SU-DHL-6 (cell line): Measurements from ENCODE around the gene GRIN2A.

ENCODE experiments used
- H2AFZ ChIP-seq: fragments of 200-600 bp; sonication (generic); 2 replicates; pipeline ENCODE4 v1.6.1; 2014; ENCODE audit warnings: low read depth, mild to moderate bottlenecking, moderate library complexity, mixed read lengths, antibody characterized with exemption, low read length; ENCODE audit not compliant: severe bottlenecking
- H3F3A ChIP-seq: fragments of 200-600 bp; shearing (Covaris generic); 2 replicates; pipeline ENCODE4 v1.6.0; 2016; ENCODE audit warnings: antibody characterized with exemption, mild to moderate bottlenecking; ENCODE audit not compliant: insufficient read depth
- H3K27ac ChIP-seq: fragments of 200-600 bp; sonication (generic); 2 replicates; pipeline ENCODE4 v1.5.1; 2016; ENCODE audit warnings: low read depth, mild to moderate bottlenecking, low read length, moderate library complexity, mixed read lengths
- H3K27me3 ChIP-seq: fragments of 200-600 bp; sonication (generic), shearing (Covaris generic); 2 replicates; pipeline ENCODE4 v1.6.0; 2014; ENCODE audit warnings: mild to moderate bottlenecking, low read length
- H3K36me3 ChIP-seq: fragments of 200-600 bp; sonication (generic); 2 replicates; pipeline ENCODE4 v1.6.1; 2014; ENCODE audit warnings: mild to moderate bottlenecking, low read length, mixed read lengths
- H3K4me2 ChIP-seq: fragments of 300-600, 200-600 bp; shearing (Covaris generic), sonication (generic); 2 replicates; pipeline ENCODE4 v1.6.0; 2014; ENCODE audit warnings: low read length, low read depth, mild to moderate bottlenecking; ENCODE audit not compliant: poor library complexity, severe bottlenecking
- H3K4me3 ChIP-seq: fragments of 200-600 bp; sonication (generic); 2 replicates; pipeline ENCODE4 v1.5.1; 2014; ENCODE audit warnings: antibody characterized with exemption, low read length, mild to moderate bottlenecking, mixed read lengths; ENCODE audit not compliant: insufficient read depth, poor library complexity, severe bottlenecking
- H3K79me2 ChIP-seq: fragments of 200-600 bp; sonication (generic); 2 replicates; pipeline ENCODE4 v1.6.1; 2014; ENCODE audit warnings: mild to moderate bottlenecking, low read length, moderate library complexity; ENCODE audit not compliant: insufficient read depth
- H3K9ac ChIP-seq: fragments of 200-600 bp; sonication (generic); 2 replicates; pipeline ENCODE4 v1.7.0; 2014; ENCODE audit warnings: mild to moderate bottlenecking, low read length
- H3K9me2 ChIP-seq: fragments of 200-600 bp; sonication (generic); replicated peaks from 2 replicates; pipeline ENCODE4 v1.6.1; 2014; ENCODE audit warnings: low read length; ENCODE audit not compliant: insufficient read depth
- H3K9me3 ChIP-seq: fragments of 200-600 bp; sonication (generic); 2 replicates; pipeline ENCODE4 v1.6.1; 2014; ENCODE audit warnings: low read length, mixed read lengths; ENCODE audit not compliant: insufficient read depth
- H4K20me1 ChIP-seq: fragments of 200-600 bp; sonication (generic); 2 replicates; pipeline ENCODE4 v1.6.1; 2014; ENCODE audit warnings: low read depth, mild to moderate bottlenecking, antibody characterized with exemption, low read length, moderate library complexity, mixed read lengths
- EZH2phosphoT487 ChIP-seq: fragments of 200-600 bp; sonication (generic), shearing (Covaris generic); conservative IDR thresholded peaks from 2 replicates; pipeline ENCODE4 v1.6.1; 2018; ENCODE audit warnings: mild to moderate bottlenecking, antibody characterized with exemption, low read length, moderate library complexity, mixed read lengths
- TF ChIP-seq, protein P1 (sequence below): fragments of 200-600 bp; sonication (generic); IDR thresholded peaks from one replicate; pipeline ENCODE4 v1.5.1; 2017; ENCODE audit warnings: antibody characterized with exemption, mild to moderate bottlenecking, low read length, moderate library complexity; ENCODE audit not compliant: insufficient read depth, poor library complexity, severe bottlenecking

Gene GRIN2A

DNA sequence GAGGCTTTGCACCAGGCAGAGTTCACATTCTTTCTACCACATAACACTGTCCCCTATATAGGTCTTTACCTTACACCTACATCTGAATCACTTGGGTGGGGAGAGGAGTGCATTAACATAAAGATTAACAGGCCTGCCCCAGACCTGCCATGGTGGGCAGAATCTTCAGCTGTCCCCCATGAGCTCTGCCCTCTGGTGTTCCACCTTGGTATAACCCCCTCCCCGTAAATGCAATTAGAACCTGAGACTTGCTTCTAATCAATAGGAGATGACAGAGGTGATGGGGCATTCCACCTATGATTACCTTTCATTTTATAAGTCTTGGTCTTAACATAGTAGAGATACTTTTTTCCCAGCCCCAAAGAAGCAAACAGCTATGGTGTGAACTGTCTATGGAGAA lies 20.4 kb upstream of the GRIN2A start:
- Histone ChIP-seq H3K4me2 (no peak overlapping the region), H4K20me1 (no peaks in the 10 kb centered on the region), H3K36me3 (no peaks in the 10 kb centered on the region), H3K27ac (no peak overlapping the region), H3K4me3 (no peak overlapping the region), H3K9me3 (no peaks in the 10 kb centered on the region), H3K9me2 (no peaks in the 10 kb centered on the region), H2AFZ (no peak overlapping the region), H3F3A (no peaks in the 10 kb centered on the region), H3K27me3 (no peaks in the 10 kb centered on the region), H3K79me2 (no peaks in the 10 kb centered on the region), H3K9ac (no peak overlapping the region)
- TF ChIP-seq, protein P1, sequence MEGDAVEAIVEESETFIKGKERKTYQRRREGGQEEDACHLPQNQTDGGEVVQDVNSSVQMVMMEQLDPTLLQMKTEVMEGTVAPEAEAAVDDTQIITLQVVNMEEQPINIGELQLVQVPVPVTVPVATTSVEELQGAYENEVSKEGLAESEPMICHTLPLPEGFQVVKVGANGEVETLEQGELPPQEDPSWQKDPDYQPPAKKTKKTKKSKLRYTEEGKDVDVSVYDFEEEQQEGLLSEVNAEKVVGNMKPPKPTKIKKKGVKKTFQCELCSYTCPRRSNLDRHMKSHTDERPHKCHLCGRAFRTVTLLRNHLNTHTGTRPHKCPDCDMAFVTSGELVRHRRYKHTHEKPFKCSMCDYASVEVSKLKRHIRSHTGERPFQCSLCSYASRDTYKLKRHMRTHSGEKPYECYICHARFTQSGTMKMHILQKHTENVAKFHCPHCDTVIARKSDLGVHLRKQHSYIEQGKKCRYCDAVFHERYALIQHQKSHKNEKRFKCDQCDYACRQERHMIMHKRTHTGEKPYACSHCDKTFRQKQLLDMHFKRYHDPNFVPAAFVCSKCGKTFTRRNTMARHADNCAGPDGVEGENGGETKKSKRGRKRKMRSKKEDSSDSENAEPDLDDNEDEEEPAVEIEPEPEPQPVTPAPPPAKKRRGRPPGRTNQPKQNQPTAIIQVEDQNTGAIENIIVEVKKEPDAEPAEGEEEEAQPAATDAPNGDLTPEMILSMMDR, result no peak
- TF ChIP-seq EZH2phosphoT487, result no peak

DNA sequence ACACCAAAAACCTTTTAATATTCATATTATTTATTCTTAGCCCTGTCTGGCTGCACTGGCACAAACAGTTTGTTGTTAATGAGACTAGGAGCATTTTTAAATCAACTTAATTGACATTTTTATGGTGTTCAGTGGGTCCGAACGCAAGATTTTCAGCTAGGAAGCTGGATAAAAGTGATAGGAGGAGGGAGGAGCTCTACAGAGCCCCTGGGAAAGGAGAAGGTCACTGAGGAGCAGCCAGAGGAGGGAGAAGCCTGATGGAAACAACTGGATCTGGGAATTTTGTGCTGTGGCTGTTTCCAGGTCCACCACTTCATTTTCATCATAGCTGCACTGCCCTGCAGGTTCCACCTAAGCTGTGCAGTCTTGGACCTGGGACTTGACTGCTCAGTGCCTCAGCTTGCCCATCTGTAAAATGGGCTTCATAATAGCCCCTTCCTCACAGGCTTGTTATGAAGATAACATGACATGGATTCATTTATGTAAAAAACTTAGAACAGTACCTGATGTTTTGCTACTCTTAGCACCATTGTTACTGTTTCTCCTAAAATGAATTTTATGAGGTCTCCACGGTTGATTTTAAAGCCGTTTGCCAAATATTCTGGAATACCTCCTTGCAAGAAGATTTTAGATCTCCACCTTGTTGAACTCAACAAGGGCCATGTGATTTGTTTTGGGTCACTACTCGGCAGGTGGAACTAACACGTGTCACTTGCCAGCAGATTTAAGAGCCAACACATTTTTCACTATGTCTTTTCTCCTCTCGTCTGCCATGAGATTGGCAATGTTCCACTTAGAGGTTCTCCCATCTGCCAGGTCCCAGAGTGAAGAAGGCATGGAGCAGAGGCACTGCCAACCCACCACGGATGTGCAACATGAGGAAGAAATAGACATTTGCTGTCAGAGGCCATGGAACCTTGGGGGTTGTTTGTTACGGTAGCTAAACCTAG lies 18.7 kb upstream of the GRIN2A start:
- H3K79me2 ChIP-seq, result no peaks in the 10 kb centered on the region
- no peaks in the 10 kb centered on the region for H3F3A ChIP-seq
- no peaks in the 10 kb centered on the region for H3K36me3 ChIP-seq
- no peak overlapping the region for H3K4me2 ChIP-seq
- H3K9ac ChIP-seq, result no peak overlapping the region
- no peaks in the 10 kb centered on the region for H3K9me2 ChIP-seq
- H4K20me1 ChIP-seq, result no peaks in the 10 kb centered on the region
- no peak for TF ChIP-seq EZH2phosphoT487
- TF ChIP-seq, protein P1, result no peak
- H3K4me3 ChIP-seq, result no peak overlapping the region
- H2AFZ ChIP-seq, result no peak overlapping the region
- H3K27ac ChIP-seq, result no peak overlapping the region
- no peaks in the 10 kb centered on the region for H3K9me3 ChIP-seq
- H3K27me3 ChIP-seq, result no peaks in the 10 kb centered on the region

DNA sequence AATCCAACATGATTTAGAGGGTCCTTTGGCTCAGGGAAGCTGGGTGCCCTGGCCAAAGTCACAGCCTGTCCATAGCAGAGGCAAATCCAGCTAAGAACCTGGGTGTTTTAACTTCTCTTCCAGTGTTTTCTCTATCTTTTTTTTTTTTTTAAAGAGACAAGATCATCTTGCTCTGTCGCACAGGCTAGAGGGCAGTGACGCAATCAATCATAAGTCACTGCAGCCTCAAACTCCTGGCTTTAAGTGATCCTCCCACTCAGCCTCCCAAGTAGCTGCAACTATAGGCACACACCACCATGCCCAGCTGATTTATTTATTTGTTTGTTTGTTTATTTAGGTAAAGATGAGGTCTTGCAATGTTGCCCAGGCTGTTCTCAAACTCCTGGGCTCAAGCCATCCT lies 14.8 kb upstream of the GRIN2A start:
- H3K36me3 ChIP-seq, result no peaks in the 10 kb centered on the region
- H3K27me3 ChIP-seq, result no peaks in the 10 kb centered on the region
- H3F3A ChIP-seq, result no peaks in the 10 kb centered on the region
- H3K4me2 ChIP-seq, result no peak overlapping the region
- H3K9me2 ChIP-seq, result no peaks in the 10 kb centered on the region
- no peaks in the 10 kb centered on the region for H4K20me1 ChIP-seq
- no peak overlapping the region for H2AFZ ChIP-seq
- H3K79me2 ChIP-seq, result no peaks in the 10 kb centered on the region
- TF ChIP-seq, protein P1, result no peak
- TF ChIP-seq EZH2phosphoT487, result no peak
- H3K9ac ChIP-seq, result no peak overlapping the region
- no peak overlapping the region for H3K27ac ChIP-seq
- no peak overlapping the region for H3K4me3 ChIP-seq
- H3K9me3 ChIP-seq, result no peaks in the 10 kb centered on the region
